Mucosa of rectum (tissue), 2 donors: ENCODE data around the gene LRAT.
"Not testable (repeated sequence)": the region's sequence is repeated elsewhere in the genome, so short reads cannot be mapped to it uniquely, and the experiment has no call there.

Source experiments
- H3K27ac ChIP-seq, 2 donors: one replicate each; pipeline ENCODE4 v1.7.0; 2013; ENCODE audit warnings: inconsistent platforms in 2 of 2, low read depth in 2 of 2, low read length in 2 of 2
- H3K27me3 ChIP-seq, 2 donors: one replicate each; pipeline ENCODE4 v1.7.0; 2013; ENCODE audit warnings: low read length in 2 of 2; ENCODE audit not compliant: control insufficient read depth in 2 of 2, insufficient read depth in 2 of 2
- H3K36me3 ChIP-seq, 2 donors: one replicate each; pipeline ENCODE4 v1.7.0; 2013; ENCODE audit warnings: low read length in 2 of 2; ENCODE audit not compliant: control insufficient read depth in 2 of 2, insufficient read depth in 2 of 2
- H3K4me1 ChIP-seq, 2 donors: one replicate each; pipeline ENCODE4 v1.7.0; 2013; ENCODE audit warnings: low read length in 2 of 2, mild to moderate bottlenecking in 1 of 2; ENCODE audit not compliant: control insufficient read depth in 2 of 2, insufficient read depth in 2 of 2
- H3K4me3 ChIP-seq, 2 donors: one replicate each; pipeline ENCODE4 v1.7.0; 2013; ENCODE audit warnings: low read length in 2 of 2
- H3K9ac ChIP-seq, 2 donors: one replicate each; pipeline ENCODE4 v1.7.0; 2013; ENCODE audit warnings: low read length in 2 of 2, low read depth in 1 of 2, mild to moderate bottlenecking in 1 of 2
- H3K9me3 ChIP-seq, 2 donors: one replicate each; pipeline ENCODE4 v1.7.0; 2013; ENCODE audit warnings: low read length in 2 of 2; ENCODE audit not compliant: control insufficient read depth in 2 of 2
- donor health status: healthy.
- donor health status: Normal muscosa, but diverticular disease.

LRAT gene

DNA sequence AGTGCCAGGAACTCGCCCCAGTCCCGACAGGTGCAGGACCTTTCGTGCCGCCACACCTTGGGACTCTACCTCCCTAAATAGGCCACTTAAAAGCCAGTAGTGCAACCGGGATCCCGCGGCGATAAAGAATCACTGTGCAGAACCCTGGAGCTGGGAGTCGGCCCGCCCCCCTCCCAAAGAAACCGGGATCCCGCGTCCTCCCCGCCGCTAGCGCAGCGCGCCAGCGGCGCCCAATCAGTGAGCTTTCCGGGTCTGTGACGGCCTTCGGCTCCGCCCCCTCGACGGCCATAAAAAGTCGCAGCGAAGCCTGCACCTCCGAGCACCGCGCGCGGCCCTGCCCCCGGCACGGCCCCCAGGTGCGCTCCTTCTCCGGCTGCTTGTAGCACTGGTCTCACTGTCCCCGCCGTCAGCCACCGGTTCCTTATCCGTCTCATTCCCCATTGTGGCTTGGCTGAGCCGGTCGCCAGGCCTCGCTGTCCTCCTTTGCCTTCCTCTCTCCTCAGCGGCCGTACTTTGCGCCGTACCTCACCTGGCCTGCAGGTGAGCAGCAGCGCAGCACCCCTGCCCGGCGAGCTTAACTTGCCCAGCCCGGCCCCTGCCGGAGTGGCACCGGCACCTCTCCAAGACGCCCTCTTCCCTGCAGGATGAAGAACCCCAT, at the start of gene LRAT:
TSS of gene LRAT (plus strand) at position 318 of the 658 bp plus-strand sequence. CDS start at position 645, 327 bp downstream.
- Histone ChIP-seq H3K9ac (peak within 1 kb of the TSS in 1 of 2 donors; percentile 42), H3K4me1 (peaks cover 6 to 10% of the 10 kb centered on the region in 2 donors), H3K9me3 (no peaks in the 10 kb centered on the region), H3K27me3 (peaks cover 18 to 37% of the 10 kb centered on the region in 2 donors), H3K4me3 (peak within 1 kb of the TSS; percentile 74 to 78), H3K27ac (no peak within 1 kb of the TSS), H3K36me3 (no peaks in the 10 kb centered on the region)

- Histone ChIP-seq H3K27me3 (no peaks in the 10 kb centered on the region), H3K36me3 (no peaks in the 10 kb centered on the region), H3K4me1 (no peaks in the 10 kb centered on the region), H3K9me3 (no peaks in the 10 kb centered on the region), H3K27ac (no peak overlapping the region), H3K4me3 (no peak overlapping the region), H3K9ac (no peak overlapping the region)
These were observed 35.9 kb upstream of the LRAT start for GRCh38 chr4:154707877-154708276.

GRCh38 chr4:154709550-154709949, 34.2 kb upstream of the LRAT start:
- H3K27me3 ChIP-seq = no peaks in the 10 kb centered on the region
- no peak overlapping the region for H3K27ac ChIP-seq
- H3K4me1 ChIP-seq = no peaks in the 10 kb centered on the region
- no peaks in the 10 kb centered on the region for H3K9me3 ChIP-seq
- no peak overlapping the region for H3K4me3 ChIP-seq
- H3K9ac ChIP-seq = no peak overlapping the region
- no peaks in the 10 kb centered on the region for H3K36me3 ChIP-seq

GRCh38 chr4:154711522-154711921, 32.3 kb upstream of the LRAT start:
- Histone ChIP-seq H3K27ac (no peak overlapping the region), H3K9me3 (no peaks in the 10 kb centered on the region), H3K4me3 (no peak overlapping the region), H3K9ac (no peak overlapping the region), H3K27me3 (no peaks in the 10 kb centered on the region), H3K36me3 (no peaks in the 10 kb centered on the region), H3K4me1 (no peaks in the 10 kb centered on the region)

GRCh38 chr4:154714339-154715040, 29.3 kb upstream of the LRAT start:
- no peak overlapping the region for H3K27ac ChIP-seq
- no peaks in the 10 kb centered on the region for H3K36me3 ChIP-seq
- no peak overlapping the region for H3K9ac ChIP-seq
- no peak overlapping the region for H3K4me3 ChIP-seq
- H3K9me3 ChIP-seq = no peaks in the 10 kb centered on the region
- no peaks in the 10 kb centered on the region for H3K27me3 ChIP-seq
- no peaks in the 10 kb centered on the region for H3K4me1 ChIP-seq

GRCh38 chr4:154719087-154719486, 24.7 kb upstream of the LRAT start:
- no peak overlapping the region for H3K27ac ChIP-seq
- no peaks in the 10 kb centered on the region for H3K9me3 ChIP-seq
- no peak overlapping the region for H3K4me3 ChIP-seq
- H3K4me1 ChIP-seq = no peaks in the 10 kb centered on the region
- H3K9ac ChIP-seq = no peak overlapping the region
- H3K36me3 ChIP-seq = no peaks in the 10 kb centered on the region
- no peaks in the 10 kb centered on the region for H3K27me3 ChIP-seq

GRCh38 chr4:154720123-154720522, 23.7 kb upstream of the LRAT start:
- Histone ChIP-seq H3K27me3 (no peaks in the 10 kb centered on the region), H3K4me3 (no peak overlapping the region), H3K27ac (no peak overlapping the region), H3K9ac (no peak overlapping the region), H3K9me3 (no peaks in the 10 kb centered on the region), H3K4me1 (no peaks in the 10 kb centered on the region), H3K36me3 (no peaks in the 10 kb centered on the region)

DNA sequence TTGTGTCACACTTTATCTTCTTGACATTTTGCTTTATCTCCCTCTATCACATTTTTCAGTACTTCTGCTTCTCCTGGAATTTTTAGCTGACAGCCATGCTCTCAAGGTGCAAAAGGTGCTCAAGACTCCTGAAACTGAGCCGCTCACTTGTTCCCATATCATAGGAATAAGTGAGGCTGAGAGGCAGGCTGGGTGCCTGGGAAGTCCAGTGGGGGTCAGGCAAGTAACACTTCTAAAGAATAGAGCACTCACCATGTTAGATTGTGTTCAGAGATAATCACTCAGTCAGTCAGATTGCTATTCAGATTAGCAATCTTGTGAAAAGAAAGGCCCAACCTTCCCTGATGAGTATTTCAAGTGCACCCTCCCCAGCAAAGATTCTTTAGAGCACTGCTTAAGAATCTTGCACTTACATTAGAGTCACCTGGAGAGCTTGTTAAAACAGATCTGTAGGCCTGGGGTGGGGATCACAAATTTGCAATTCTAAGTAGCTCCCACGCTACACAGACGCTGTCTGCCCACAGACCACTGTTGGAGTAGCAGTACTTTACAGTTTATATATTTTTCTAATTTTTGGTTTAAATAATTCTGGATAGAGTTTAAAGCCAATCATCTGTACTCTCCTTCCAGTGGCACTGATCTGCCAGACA, 23.1 kb upstream of the LRAT start:
- no peaks in the 10 kb centered on the region for H3K27me3 ChIP-seq
- H3K4me3 ChIP-seq = no peak overlapping the region
- H3K4me1 ChIP-seq = no peaks in the 10 kb centered on the region
- no peak overlapping the region for H3K27ac ChIP-seq
- H3K36me3 ChIP-seq = no peaks in the 10 kb centered on the region
- H3K9me3 ChIP-seq = no peaks in the 10 kb centered on the region
- H3K9ac ChIP-seq = no peak overlapping the region

DNA sequence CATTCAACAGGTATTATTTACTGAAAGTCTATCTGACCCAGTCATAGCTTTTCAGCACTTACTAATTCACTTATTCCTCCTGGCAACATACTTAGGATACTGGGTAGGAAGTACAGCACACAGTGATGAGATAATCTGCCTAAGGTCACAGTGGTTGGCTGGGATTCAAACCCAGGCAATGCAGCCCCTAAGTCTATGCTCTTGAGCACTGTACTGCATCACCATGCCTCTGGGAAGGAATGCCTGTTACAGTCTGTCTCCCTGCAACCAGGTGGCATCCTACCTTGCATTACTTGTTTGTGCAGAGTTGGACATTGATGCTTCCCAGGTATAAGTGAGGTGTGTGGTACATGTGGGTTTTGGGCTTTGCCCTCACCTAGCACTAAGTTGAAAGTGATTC, 21.5 kb upstream of the LRAT start:
- no peak overlapping the region for H3K4me3 ChIP-seq
- no peak overlapping the region for H3K9ac ChIP-seq
- no peaks in the 10 kb centered on the region for H3K4me1 ChIP-seq
- H3K27me3 ChIP-seq = no peaks in the 10 kb centered on the region
- no peaks in the 10 kb centered on the region for H3K9me3 ChIP-seq
- no peak overlapping the region for H3K27ac ChIP-seq
- H3K36me3 ChIP-seq = no peaks in the 10 kb centered on the region

- H3K27me3 ChIP-seq, H3K9ac ChIP-seq, H3K9me3 ChIP-seq, H3K4me3 ChIP-seq, H3K4me1 ChIP-seq, H3K36me3 ChIP-seq, H3K27ac ChIP-seq: not testable (repeated sequence)
These were observed 20.2 kb upstream of the LRAT start for GRCh38 chr4:154723601-154724000.
